GM23248 (cell line): Measurements from ENCODE around the gene SWAP70. TPM values are rescaled to one million over a fixed set of nuclear protein-coding genes. Genes with fewer than 3 reads are reported as not detected.
"Not testable (repeated sequence)": the region's sequence is repeated elsewhere in the genome, so short reads cannot be mapped to it uniquely, and the experiment has no call there.

Source experiments
- DNase-seq: peaks from one replicate; pipeline ENCODE4 v3.0.0-alpha.2; 2015
- H2AFZ ChIP-seq: fragments of 200-600 bp; sonication (generic); 2 replicates; pipeline ENCODE4 v1.6.1; 2016; ENCODE audit warnings: antibody characterized with exemption
- H3F3A ChIP-seq: fragments of 200-600 bp; sonication (generic); 2 replicates; pipeline ENCODE4 v1.6.1; 2016; ENCODE audit warnings: mild to moderate bottlenecking, antibody characterized with exemption, mixed run types; ENCODE audit not compliant: insufficient read depth
- H3K27ac ChIP-seq: fragments of 200-600 bp; sonication (generic); 2 replicates; pipeline ENCODE4 v1.5.1; 2016; ENCODE audit warnings: mild to moderate bottlenecking
- H3K27me3 ChIP-seq: fragments of 200-600 bp; sonication (generic); replicated peaks from 2 replicates; pipeline ENCODE4 v1.6.1; 2016; ENCODE audit warnings: mild to moderate bottlenecking; ENCODE audit not compliant: insufficient read depth
- H3K36me3 ChIP-seq: fragments of 200-600 bp; sonication (generic); 2 replicates; pipeline ENCODE4 v1.6.1; 2016; ENCODE audit warnings: low read depth, mild to moderate bottlenecking
- H3K4me1 ChIP-seq: fragments of 200-600 bp; sonication (generic); 2 replicates; pipeline ENCODE4 v1.6.1; 2016; ENCODE audit warnings: mild to moderate bottlenecking; ENCODE audit not compliant: insufficient read depth
- H3K4me2 ChIP-seq: fragments of 200-600 bp; sonication (generic); one replicate; pipeline ENCODE4 v1.6.1; 2016; ENCODE audit warnings: mild to moderate bottlenecking; ENCODE audit not compliant: unreplicated experiment
- H3K4me3 ChIP-seq: fragments of 200-600 bp; sonication (generic); 2 replicates; pipeline ENCODE4 v1.5.1; 2016; ENCODE audit warnings: mild to moderate bottlenecking
- H3K79me2 ChIP-seq: fragments of 200-600 bp; sonication (generic); 2 replicates; pipeline ENCODE4 v1.6.1; 2016; ENCODE audit warnings: mild to moderate bottlenecking; ENCODE audit not compliant: insufficient read depth
- H3K9ac ChIP-seq: fragments of 200-600 bp; sonication (generic); 2 replicates; pipeline ENCODE4 v1.6.1; 2016; ENCODE audit warnings: mild to moderate bottlenecking
- H3K9me2 ChIP-seq: fragments of 200-600 bp; sonication (generic); 2 replicates; pipeline ENCODE4 v1.6.1; 2016; ENCODE audit warnings: mixed run types, mild to moderate bottlenecking, moderate library complexity; ENCODE audit not compliant: insufficient read depth
- H3K9me3 ChIP-seq: fragments of 200-600 bp; sonication (generic); one replicate; pipeline ENCODE4 v1.6.1; 2017; ENCODE audit warnings: low read depth
- H4K20me1 ChIP-seq: fragments of 200-600 bp; sonication (generic); 2 replicates; pipeline ENCODE4 v1.6.0; 2016; ENCODE audit not compliant: insufficient read depth
- EZH2 ChIP-seq: fragments of 200-600 bp; sonication (generic); IDR thresholded peaks from 2 replicates; pipeline ENCODE4 v1.6.1; 2018; ENCODE audit warnings: antibody characterized with exemption, mild to moderate bottlenecking; ENCODE audit not compliant: insufficient read depth, poor library complexity, severe bottlenecking
- EZH2phosphoT487 ChIP-seq: fragments of 200-600 bp; sonication (generic); IDR thresholded peaks from 2 replicates; pipeline ENCODE4 v1.6.1; 2018; ENCODE audit warnings: antibody characterized with exemption, moderate library complexity, mild to moderate bottlenecking, low read depth; ENCODE audit not compliant: insufficient read depth
- WGBS, 2 experiments: methylation state at CpG; one replicate each; pipeline ENCODE4 v1.1.6; 2015 to 2017; ENCODE audit warnings: low lambda C conversion rate in 2 of 2, low coverage in 1 of 2; ENCODE audit errors: missing lambda C conversion rate in 2 of 2; 5-methylcytosine and 5-hydroxymethylcytosine counted together
- in situ Hi-C: fragments of 300-500 bp; cut with MboI; formaldehyde crosslinking; loops from 2 replicates; pipeline ENCODE4 v1.15.0; 2020
- polyA plus RNA-seq: library from polyadenylated mRNA; unstranded; fragments of >200 nt; fragmentation: Nextera tagmentation; extraction: Ambion mirVana; gene quantifications from 2 replicates; pipeline ENCODE4 v1.2.1, GENCODE V29; 2016
- total RNA-seq: library from RNA; depleted of rRNA; stranded (reverse); fragments of >200 nt; shearing (Covaris generic); gene quantifications from 2 replicates; pipeline ENCODE4 v1.2.3, GENCODE V29; 2014

Gene SWAP70
- total and polyA plus RNA-seq, 2 experiments from 2014 or later: 46.4 to 73.3 TPM

- TF ChIP-seq EZH2: no peak
- TF ChIP-seq EZH2phosphoT487: no peak
- Histone ChIP-seq H3K9me3 (no peaks in the 10 kb centered on the region), H3K27ac (no peak overlapping the region), H3K36me3 (peaks cover 46% of the 10 kb centered on the region), H3K27me3 (no peaks in the 10 kb centered on the region), H2AFZ (no peak overlapping the region), H3K79me2 (peaks cover 22% of the 10 kb centered on the region), H4K20me1 (no peaks in the 10 kb centered on the region), H3K9me2 (no peaks in the 10 kb centered on the region), H3K9ac (no peak overlapping the region), H3K4me3 (no peak overlapping the region), H3K4me1 (no peaks in the 10 kb centered on the region), H3F3A (no peaks in the 10 kb centered on the region), H3K4me2 (no peak overlapping the region)
- WGBS, 2 experiments: 90 to 95% methylated on average over 6 of the region's 6 CpGs
- DNase-seq: no peak
- in situ Hi-C loops: no loop called here
Measured at GRCh38 chr11:9741260-9741659, 77.4 kb downstream of the SWAP70 start.

- H3K4me2 ChIP-seq, H3K9me2 ChIP-seq, H3K4me3 ChIP-seq, H4K20me1 ChIP-seq, H3K27ac ChIP-seq, in situ Hi-C loops, H3K9me3 ChIP-seq, H2AFZ ChIP-seq, H3K9ac ChIP-seq, H3K4me1 ChIP-seq, DNase-seq, H3K27me3 ChIP-seq, H3F3A ChIP-seq: not testable (repeated sequence)
- WGBS, 2 experiments: 88 to 89% methylated on average over 3 of the region's 3 CpGs
- Histone ChIP-seq H3K79me2 (peaks cover 27% of the 10 kb centered on the region), H3K36me3 (peaks cover 40% of the 10 kb centered on the region)
Measured at GRCh38 chr11:9743512-9743911, 79.6 kb downstream of the SWAP70 start.

GRCh38 chr11:9745411-9746211 is 81.7 kb downstream of the SWAP70 start:
- DNase-seq: no peak
- Histone ChIP-seq H3K4me3 (no peak overlapping the region), H3K9ac (no peak overlapping the region), H4K20me1 (no peaks in the 10 kb centered on the region), H3K27me3 (no peaks in the 10 kb centered on the region), H3K9me2 (no peaks in the 10 kb centered on the region), H3K36me3 (peaks cover 25% of the 10 kb centered on the region), H3K27ac (no peak overlapping the region), H3K4me2 (no peak overlapping the region), H3K79me2 (peaks cover 18% of the 10 kb centered on the region), H3F3A (peaks cover 17% of the 10 kb centered on the region), H2AFZ (no peak overlapping the region), H3K9me3 (no peaks in the 10 kb centered on the region), H3K4me1 (peaks cover 5% of the 10 kb centered on the region)
- 93% methylated on average over 7 of the region's 7 CpGs for WGBS, 2 experiments
- in situ Hi-C loops: no loop called here
- TF ChIP-seq EZH2phosphoT487 (no peak), EZH2 (no peak)

- H3K4me1 ChIP-seq: peaks cover 12% of the 10 kb centered on the region
- H4K20me1 ChIP-seq: no peaks in the 10 kb centered on the region
- WGBS, 2 experiments: 77 to 78% methylated on average over 1 of the region's 1 CpG
- no peak overlapping the region for H3K4me2 ChIP-seq
- no peak for DNase-seq
- H3K9me2 ChIP-seq: no peaks in the 10 kb centered on the region
- H3K36me3 ChIP-seq: peaks cover 24% of the 10 kb centered on the region
- H3K27me3 ChIP-seq: no peaks in the 10 kb centered on the region
- H3K4me3 ChIP-seq: no peak overlapping the region
- peaks cover 18% of the 10 kb centered on the region for H3K79me2 ChIP-seq
- H2AFZ ChIP-seq: no peak overlapping the region
- TF ChIP-seq EZH2phosphoT487: no peak
- no peak for TF ChIP-seq EZH2
- no peak overlapping the region for H3K27ac ChIP-seq
- no peak overlapping the region for H3K9ac ChIP-seq
- H3K9me3 ChIP-seq: no peaks in the 10 kb centered on the region
- in situ Hi-C loops: no loop called here
- peaks cover 32% of the 10 kb centered on the region for H3F3A ChIP-seq
Measured at GRCh38 chr11:9747229-9747628, 83.4 kb downstream of the SWAP70 start.

GRCh38 chr11:9747828-9748227 is 84.0 kb downstream of the SWAP70 start:
- in situ Hi-C loops: no loop called here
- H3K27ac ChIP-seq: no peak overlapping the region
- 68 to 70% methylated on average over 5 of the region's 5 CpGs for WGBS, 2 experiments
- no peaks in the 10 kb centered on the region for H3K9me2 ChIP-seq
- no peaks in the 10 kb centered on the region for H3K27me3 ChIP-seq
- DNase-seq: no peak
- H3K4me2 ChIP-seq: no peak overlapping the region
- peaks cover 38% of the 10 kb centered on the region for H3F3A ChIP-seq
- H3K9me3 ChIP-seq: no peaks in the 10 kb centered on the region
- H3K4me3 ChIP-seq: no peak overlapping the region
- 0 out of 2 replicates have a peak overlapping the region, but pooled peaks have one; percentile 11 for H3K9ac ChIP-seq
- peaks cover 21% of the 10 kb centered on the region; the same call in 1 of the 2 replicates for H3K36me3 ChIP-seq
- H2AFZ ChIP-seq: no peak overlapping the region
- no peaks in the 10 kb centered on the region for H4K20me1 ChIP-seq
- H3K79me2 ChIP-seq: peaks cover 18% of the 10 kb centered on the region
- TF ChIP-seq EZH2 (no peak), EZH2phosphoT487 (no peak)
- peaks cover 18% of the 10 kb centered on the region for H3K4me1 ChIP-seq
